H1 (cell line): Measurements from ENCODE around the gene TLX1. TPM values are rescaled to one million over a fixed set of nuclear protein-coding genes. Genes with fewer than 3 reads are reported as not detected.
A peak's percentile ranks its signal among the peaks of the same experiment; 100 is the strongest.

ENCODE experiments used
- CTCF ChIA-PET: fragments of 300-600 bp; sonication (Branson Sonifier 250); formaldehyde crosslinking; loops from one replicate; lab custom pipeline; 2021; ENCODE audit not compliant: partially characterized antibody; lab: Charles Lee
- POLR2A ChIA-PET: fragments of 300-600 bp; sonication (Branson Sonifier 250); formaldehyde crosslinking; loops from one replicate; lab custom pipeline; 2021; ENCODE audit warnings: inconsistent platforms; ENCODE audit not compliant: partially characterized antibody; lab: Charles Lee
- DNase-seq, 2 experiments: peaks; one replicate each; pipeline versions ENCODE4 v3.0.0 to v3.0.0-alpha.2; 2010 to 2022; ENCODE audit warnings: low spot score in 2 of 2, low read depth in 1 of 2, mixed read lengths in 1 of 2
- FAIRE-seq: peaks from 2 replicates; lab custom pipeline; 2011; peaks lifted over from hg19 to GRCh38; lab: Jason Lieb, UNC
- H2AFZ ChIP-seq: 2 replicates; pipeline ENCODE4 v1.8.1; 2012; ENCODE audit warnings: low read length, inconsistent platforms
- H2AK5ac ChIP-seq: 2 replicates; pipeline ENCODE4 v1.6.1; 2013; ENCODE audit warnings: low read depth, low read length
- H2BK120ac ChIP-seq: replicated peaks from 2 replicates; pipeline ENCODE3; 2013; ENCODE audit warnings: low read depth, low read length, inconsistent platforms
- H2BK12ac ChIP-seq: 2 replicates; pipeline ENCODE4 v1.6.1; 2013; ENCODE audit warnings: low read depth, low read length
- H2BK15ac ChIP-seq: 2 replicates; pipeline ENCODE4 v1.6.1; 2013; ENCODE audit warnings: low read length
- H2BK20ac ChIP-seq: 2 replicates; pipeline ENCODE4 v1.6.1; 2013; ENCODE audit warnings: low read length
- H2BK5ac ChIP-seq: 2 replicates; pipeline ENCODE4 v1.6.1; 2013; ENCODE audit warnings: low read depth, low read length
- H3K14ac ChIP-seq: 2 replicates; pipeline ENCODE4 v1.6.1; 2013; ENCODE audit warnings: inconsistent platforms; ENCODE audit not compliant: insufficient read length
- H3K18ac ChIP-seq: 2 replicates; pipeline ENCODE4 v1.6.1; 2013; ENCODE audit warnings: low read length; ENCODE audit errors: extremely low read depth
- H3K23ac ChIP-seq: 2 replicates; pipeline ENCODE4 v1.6.1; 2013; ENCODE audit warnings: inconsistent platforms; ENCODE audit not compliant: insufficient read length
- H3K23me2 ChIP-seq: 2 replicates; pipeline ENCODE4 v1.6.1; 2013; ENCODE audit warnings: low read depth, low read length
- H3K27ac ChIP-seq: 2 replicates; pipeline ENCODE4 v1.6.1; 2011; ENCODE audit warnings: low read depth, low read length, inconsistent platforms
- H3K27me3 ChIP-seq, 4 experiments: replicated peaks in 1 of 4; 1 replicate in 1 of 4; 2 replicates in 3 of 4; pipeline versions ENCODE4 v1.6.1 to v1.8.1; 2011 to 2013; ENCODE audit warnings: low read length in 3 of 4, mild to moderate bottlenecking in 3 of 4, inconsistent platforms in 2 of 4, mixed read lengths in 2 of 4, moderate library complexity in 1 of 4; ENCODE audit not compliant: control insufficient read depth in 3 of 4, insufficient read depth in 3 of 4; ENCODE audit errors: extremely low read depth in 1 of 4
- H3K36me3 ChIP-seq, 4 experiments: 2 replicates each; pipeline versions ENCODE4 v1.6.1 to v1.8.1; 2011 to 2013; ENCODE audit warnings: mild to moderate bottlenecking in 4 of 4, low read length in 3 of 4, moderate library complexity in 2 of 4, control low read depth in 1 of 4, inconsistent platforms in 1 of 4; ENCODE audit not compliant: insufficient read depth in 4 of 4, control insufficient read depth in 2 of 4
- H3K4ac ChIP-seq: replicated peaks from 2 replicates; pipeline ENCODE3; 2013; ENCODE audit warnings: low read length, low read depth, mixed read lengths, inconsistent platforms; ENCODE audit not compliant: insufficient read length
- H3K4me1 ChIP-seq, 4 experiments: replicated peaks in 1 of 4; 1 replicate in 1 of 4; 2 replicates in 3 of 4; pipeline versions ENCODE4 v1.6.1 to v1.8.1; 2011 to 2013; ENCODE audit warnings: low read length in 3 of 4, inconsistent platforms in 2 of 4, mixed read lengths in 1 of 4; ENCODE audit not compliant: insufficient read depth in 4 of 4, control insufficient read depth in 3 of 4
- H3K4me2 ChIP-seq, 2 experiments: 2 replicates each; pipeline versions ENCODE4 v1.6.1 to v1.8.1; 2011 to 2013; ENCODE audit warnings: low read depth in 2 of 2, low read length in 2 of 2, control low read depth in 1 of 2, inconsistent platforms in 1 of 2, mild to moderate bottlenecking in 1 of 2; ENCODE audit not compliant: insufficient read depth in 1 of 2
- H3K4me3 ChIP-seq, 4 experiments: fragments of 200-600, 300-600 bp in 1 of 4; sonication (generic), shearing (Covaris generic), sonication (Bioruptor Twin) in 1 of 4; 2 replicates each; pipeline versions ENCODE4 v1.5.1 to v1.8.1; 2011 to 2016; ENCODE audit warnings: low read length in 4 of 4, low read depth in 3 of 4, control low read depth in 2 of 4, inconsistent platforms in 2 of 4, mild to moderate bottlenecking in 2 of 4, mixed read lengths in 1 of 4, moderate library complexity in 1 of 4; ENCODE audit not compliant: insufficient read depth in 2 of 4; ENCODE audit errors: extremely low read depth in 1 of 4
- H3K56ac ChIP-seq: replicated peaks from 2 replicates; pipeline ENCODE3; 2013; ENCODE audit warnings: low read depth, mild to moderate bottlenecking, mixed read lengths, low read length, inconsistent platforms; ENCODE audit not compliant: insufficient read length
- H3K79me1 ChIP-seq: 2 replicates; pipeline ENCODE4 v1.6.1; 2013; ENCODE audit warnings: low read depth, low read length, control low read depth
- H3K79me2 ChIP-seq, 2 experiments: 2 replicates each; pipeline versions ENCODE4 v1.6.1 to v1.8.1; 2012 to 2013; ENCODE audit warnings: low read length in 2 of 2, mild to moderate bottlenecking in 2 of 2, inconsistent platforms in 1 of 2; ENCODE audit not compliant: insufficient read depth in 2 of 2, control insufficient read depth in 1 of 2
- H3K9ac ChIP-seq, 4 experiments: replicated peaks in 1 of 4; 1 replicate in 1 of 4; 2 replicates in 3 of 4; pipeline versions ENCODE4 v1.6.1 to v1.8.1; 2011 to 2013; ENCODE audit warnings: low read depth in 3 of 4, low read length in 3 of 4, control low read depth in 2 of 4, mild to moderate bottlenecking in 2 of 4, moderate library complexity in 2 of 4, inconsistent platforms in 1 of 4; ENCODE audit errors: extremely low read depth in 1 of 4
- H3K9me3 ChIP-seq, 2 experiments: 2 replicates each; pipeline versions ENCODE4 v1.6.1 to v1.8.1; 2012 to 2013; ENCODE audit warnings: mild to moderate bottlenecking in 2 of 2, moderate library complexity in 2 of 2, control low read depth in 1 of 2, inconsistent platforms in 1 of 2, low read depth in 1 of 2, low read length in 1 of 2, mixed read lengths in 1 of 2; ENCODE audit not compliant: insufficient read depth in 2 of 2
- H4K20me1 ChIP-seq, 2 experiments: replicated peaks in 1 of 2; 2 replicates each; pipeline versions ENCODE3 to v1.8.1; 2011 to 2013; ENCODE audit warnings: inconsistent platforms in 2 of 2, low read length in 2 of 2, mild to moderate bottlenecking in 1 of 2; ENCODE audit not compliant: insufficient read depth in 2 of 2, control insufficient read depth in 1 of 2
- H4K5ac ChIP-seq: 2 replicates; pipeline ENCODE4 v1.6.1; 2013; ENCODE audit warnings: low read length, low read depth, mixed read lengths, inconsistent platforms; ENCODE audit not compliant: insufficient read length
- H4K8ac ChIP-seq: 2 replicates; pipeline ENCODE4 v1.8.0; 2013; ENCODE audit warnings: mild to moderate bottlenecking, moderate library complexity, low read length, inconsistent platforms; ENCODE audit not compliant: insufficient read depth; ENCODE audit errors: extremely low read depth
- H4K91ac ChIP-seq: replicated peaks from 2 replicates; pipeline ENCODE3; 2013; ENCODE audit warnings: low read length, mixed read lengths, inconsistent platforms; ENCODE audit not compliant: insufficient read length
- BCL11A ChIP-seq, 2 experiments: IDR thresholded peaks; one replicate each; pipeline ENCODE4 v1.6.1; 2011; ENCODE audit warnings: low read depth in 2 of 2, low read length in 2 of 2, mild to moderate bottlenecking in 2 of 2
- CBX8 ChIP-seq: fragments of 300-800, 300-1000 bp; sonication (generic); IDR thresholded peaks from 2 replicates; pipeline ENCODE4 v1.7.1; 2016; ENCODE audit warnings: low read depth, low read length, borderline replicate concordance
- JUND ChIP-seq: IDR thresholded peaks from 2 replicates; pipeline ENCODE4 v1.6.1; 2011; ENCODE audit warnings: mild to moderate bottlenecking, improper control_type of control experiment, low read length
- RNF2 ChIP-seq: fragments of 200-900, 300-1000 bp; sonication (generic); IDR thresholded peaks from 2 replicates; pipeline ENCODE4 v1.7.1; 2016; ENCODE audit warnings: borderline replicate concordance, low read depth, mild to moderate bottlenecking, antibody characterized with exemption, low read length; ENCODE audit not compliant: poor library complexity, severe bottlenecking; ENCODE audit errors: missing control alignments
- TCF12 ChIP-seq: IDR thresholded peaks from 2 replicates; pipeline ENCODE4 v1.6.1; 2011; ENCODE audit warnings: low read depth, mild to moderate bottlenecking, low read length
- WGBS, 2 experiments: shearing (Covaris generic) in 1 of 2; methylation state at CpG; one replicate each; pipeline versions ENCODE4 v1.1.6 to v1.1.7; 2013 to 2015; ENCODE audit warnings: low lambda C conversion rate in 2 of 2, mixed read lengths in 2 of 2, inconsistent platforms in 1 of 2, low coverage in 1 of 2, missing lambda C conversion rate in 1 of 2; ENCODE audit not compliant: insufficient replicate concordance in 2 of 2, insufficient coverage in 1 of 2, insufficient read length in 1 of 2; ENCODE audit errors: extremely low coverage in 1 of 2, missing lambda C conversion rate in 1 of 2; 5-methylcytosine and 5-hydroxymethylcytosine counted together
- polyA plus RNA-seq, 7 experiments: library from polyadenylated mRNA; depleted of rRNA in 3 of 7; stranded (reverse) in 5 of 7; unstranded in 2 of 7; fragments of >200 nt in 5 of 7; fragments of 200-250 nt in 2 of 7; gene quantifications; 1 replicate in 5 of 7; 2 replicates in 1 of 7; 4 replicates in 1 of 7; pipeline versions ENCODE4 v1.2.1 to v1.2.3, GENCODE V29; 2011 to 2013; ENCODE audit warnings: missing spikeins in 2 of 7, mixed read lengths in 2 of 7
- total RNA-seq: library from RNA; stranded (reverse); fragmentation: NEBNext Ultra II Directional; extraction: Animal tissue kit (Norgen Biotek cat#: 25700); gene quantifications from 2 replicates; pipeline ENCODE4 v1.2.1, GENCODE V29; 2021

Gene TLX1
- total and polyA plus RNA-seq, 2 of the 8 experiments (the other 6 are each of a cell fraction or from before 2014, with no cell fraction given) = not detected

GRCh38 chr10:101135141-101136006 is 4.3 kb downstream of the TLX1 start:
- TF ChIP-seq RNF2 = peak; percentile 96
- TF ChIP-seq JUND = no peak
- peak; percentile 94 for TF ChIP-seq CBX8
- TF ChIP-seq TCF12 = 0 out of 2 replicates have a peak, but pooled peaks have one; percentile 9
- TF ChIP-seq BCL11A (IDR thresholded peaks at IDR 0.05; ENCODE audit: low read depth in 2 of 2, low read length in 2 of 2) = no peak
- H3K27ac ChIP-seq = no peak overlapping the region
- no peak overlapping the region for H2AFZ ChIP-seq
- DNase-seq (no peak), FAIRE-seq (no peak)
- H3K4me3 ChIP-seq = no peak overlapping the region
- ChIA-PET POLR2A (interaction anchor here (0.8 to 1.7 kb wide), 2 partner anchors 10 to 88 kb away, joined by 5 to 6 read pairs; no protein-coding TSS in a partner anchor), CTCF (interaction anchor here (0.9 to 8.1 kb wide), 3 partner anchors 13 to 69 kb away, joined by 4 to 240 read pairs (median 20); partner anchors contain the start of gene KAZALD1)
- H3K4ac ChIP-seq = no peak overlapping the region
- H3K4me2 ChIP-seq = no peak overlapping the region
- H3K23me2 ChIP-seq = peaks cover 3% of the 10 kb centered on the region; the same call in 1 of the 2 replicates
- WGBS, 2 experiments = 10% methylated on average over 36 of the region's 36 CpGs; no CpG with 5 or more reads in 1 of the 2 experiments
- H4K20me1 ChIP-seq = peaks cover 42 to 50% of the 10 kb centered on the region in 2 experiments
- H3K36me3 ChIP-seq = peaks cover 0 to 14% (median 0%) of the 10 kb centered on the region in 4 experiments; a peak in 1 of 8 replicates
- no peak overlapping the region for H3K9ac ChIP-seq
- no peak overlapping the region for H3K56ac ChIP-seq
- no peak overlapping the region for H4K91ac ChIP-seq
- no peak overlapping the region for H2BK5ac ChIP-seq
- peaks cover 99 to 100% (median 100%) of the 10 kb centered on the region in 4 experiments for H3K27me3 ChIP-seq
- H3K9me3 ChIP-seq = no peaks in the 10 kb centered on the region
- H3K23ac ChIP-seq = no peak overlapping the region
- H4K5ac ChIP-seq = no peak overlapping the region
- H2BK20ac ChIP-seq = no peak overlapping the region
- no peaks in the 10 kb centered on the region; the same call in 1 of the 2 replicates for H3K79me1 ChIP-seq
- no peaks in the 10 kb centered on the region for H3K79me2 ChIP-seq
- H3K18ac ChIP-seq = no peak overlapping the region
- H3K14ac ChIP-seq = no peak overlapping the region
- H3K4me1 ChIP-seq = peaks cover 0 to 24% (median 7%) of the 10 kb centered on the region in 4 experiments; a peak in 6 of 7 replicates
- H2BK12ac ChIP-seq = no peak overlapping the region; the same call in 1 of the 2 replicates
- H4K8ac ChIP-seq = no peak overlapping the region
- no peak overlapping the region for H2BK120ac ChIP-seq
- no peak overlapping the region for H2AK5ac ChIP-seq
- no peak overlapping the region for H2BK15ac ChIP-seq
